ENCODE results near the gene KDM6B.

KDM6B gene

GRCh38 chr17:7839876-7840261 is 5.9 kb downstream of the KDM6B start:
- Histone ChIP-seq H3K4me3 (replicated peaks; ENCODE audit: insufficient read depth, low read length) (no peak overlapping the region), H3K27ac (replicated peaks) (peak overlapping the region; percentile 95), H3K27me3 (ENCODE audit: insufficient read depth, poor library complexity, severe bottlenecking) (no peaks in the 10 kb centered on the region)
- no peak for DNase-seq (ENCODE audit: low read depth in 1 of 2, low spot score in 1 of 2)
- TF ChIP-seq GABPA (IDR thresholded peaks at IDR 0.05; ENCODE audit: low read depth): no peak
- TF ChIP-seq, protein P1, sequence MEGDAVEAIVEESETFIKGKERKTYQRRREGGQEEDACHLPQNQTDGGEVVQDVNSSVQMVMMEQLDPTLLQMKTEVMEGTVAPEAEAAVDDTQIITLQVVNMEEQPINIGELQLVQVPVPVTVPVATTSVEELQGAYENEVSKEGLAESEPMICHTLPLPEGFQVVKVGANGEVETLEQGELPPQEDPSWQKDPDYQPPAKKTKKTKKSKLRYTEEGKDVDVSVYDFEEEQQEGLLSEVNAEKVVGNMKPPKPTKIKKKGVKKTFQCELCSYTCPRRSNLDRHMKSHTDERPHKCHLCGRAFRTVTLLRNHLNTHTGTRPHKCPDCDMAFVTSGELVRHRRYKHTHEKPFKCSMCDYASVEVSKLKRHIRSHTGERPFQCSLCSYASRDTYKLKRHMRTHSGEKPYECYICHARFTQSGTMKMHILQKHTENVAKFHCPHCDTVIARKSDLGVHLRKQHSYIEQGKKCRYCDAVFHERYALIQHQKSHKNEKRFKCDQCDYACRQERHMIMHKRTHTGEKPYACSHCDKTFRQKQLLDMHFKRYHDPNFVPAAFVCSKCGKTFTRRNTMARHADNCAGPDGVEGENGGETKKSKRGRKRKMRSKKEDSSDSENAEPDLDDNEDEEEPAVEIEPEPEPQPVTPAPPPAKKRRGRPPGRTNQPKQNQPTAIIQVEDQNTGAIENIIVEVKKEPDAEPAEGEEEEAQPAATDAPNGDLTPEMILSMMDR (IDR thresholded peaks at IDR 0.05; ENCODE audit: insufficient read depth, low read length): no peak
- TF ChIP-seq POLR2AphosphoS5 (IDR thresholded peaks at IDR 0.05; ENCODE audit: low read depth): no peak
- TF ChIP-seq SPI1 (IDR thresholded peaks at IDR 0.05; ENCODE audit: borderline replicate concordance, low read depth): no peak
- no peak for TF ChIP-seq REST (IDR thresholded peaks at IDR 0.05; ENCODE audit: insufficient replicate concordance, low read depth)

DNA sequence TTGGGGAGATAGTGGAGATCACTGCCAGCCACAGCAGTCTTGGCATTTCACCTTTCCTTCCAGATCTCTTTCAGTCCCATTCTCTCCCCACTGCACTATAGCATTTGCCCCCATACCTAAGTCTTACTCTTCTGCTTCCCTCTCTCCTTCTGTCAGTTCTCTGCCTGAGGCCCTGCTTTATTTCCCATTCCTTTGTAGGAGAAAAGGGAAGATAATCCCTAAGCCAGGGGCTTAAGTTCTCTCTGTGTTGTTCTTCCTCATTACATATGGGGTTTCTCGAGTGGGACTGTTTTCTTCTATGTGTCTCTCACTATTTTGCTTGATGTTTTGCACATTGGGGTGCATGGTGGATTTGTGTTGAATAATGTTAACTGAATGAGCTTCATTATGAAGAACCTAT is 6.4 kb downstream of the KDM6B start:
- H3K27ac ChIP-seq (replicated peaks): peak overlapping the region; percentile 95
- no peaks in the 10 kb centered on the region for H3K27me3 ChIP-seq (ENCODE audit: insufficient read depth, poor library complexity, severe bottlenecking)
- no peak overlapping the region for H3K4me3 ChIP-seq (replicated peaks; ENCODE audit: insufficient read depth, low read length)

DNA sequence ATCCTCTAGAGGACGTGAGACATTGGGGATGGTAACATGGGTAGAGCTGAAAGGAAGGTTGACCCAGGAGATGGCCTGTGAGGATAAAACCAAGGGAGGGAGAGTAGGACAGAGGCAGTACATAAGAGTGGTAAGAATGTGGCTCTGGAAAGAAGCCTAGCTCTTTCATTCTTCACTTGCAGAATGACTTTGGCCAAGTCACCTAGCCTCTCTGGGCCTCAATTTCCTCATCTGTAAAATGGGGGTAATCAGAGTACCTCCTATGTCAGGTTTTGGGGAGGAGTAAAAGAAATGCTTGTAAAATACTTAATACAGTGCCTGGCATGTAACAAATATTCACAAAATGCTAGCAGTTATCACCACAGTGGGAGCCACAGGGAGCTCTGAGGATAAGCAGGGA is 6.9 kb downstream of the KDM6B start:
- no peak for DNase-seq (ENCODE audit: low read depth in 1 of 2, low spot score in 1 of 2)
- TF ChIP-seq POLR2AphosphoS5 (IDR thresholded peaks at IDR 0.05; ENCODE audit: low read depth) (no peak), SPI1 (IDR thresholded peaks at IDR 0.05; ENCODE audit: borderline replicate concordance, low read depth) (no peak), GABPA (IDR thresholded peaks at IDR 0.05; ENCODE audit: low read depth) (no peak), REST (IDR thresholded peaks at IDR 0.05; ENCODE audit: insufficient replicate concordance, low read depth) (no peak)
- TF ChIP-seq, protein P1 (IDR thresholded peaks at IDR 0.05; ENCODE audit: insufficient read depth, low read length): no peak

More for the DNA sequence above, 6.4 kb downstream of the KDM6B start:
- DNase-seq (ENCODE audit: low read depth in 1 of 2, low spot score in 1 of 2): no peak
- TF ChIP-seq GABPA (IDR thresholded peaks at IDR 0.05; ENCODE audit: low read depth) (no peak), SPI1 (IDR thresholded peaks at IDR 0.05; ENCODE audit: borderline replicate concordance, low read depth) (no peak), REST (IDR thresholded peaks at IDR 0.05; ENCODE audit: insufficient replicate concordance, low read depth) (no peak), POLR2AphosphoS5 (IDR thresholded peaks at IDR 0.05; ENCODE audit: low read depth) (no peak)
- TF ChIP-seq, protein P1 (IDR thresholded peaks at IDR 0.05; ENCODE audit: insufficient read depth, low read length): no peak

More for the DNA sequence above, 6.9 kb downstream of the KDM6B start:
- H3K27ac ChIP-seq (replicated peaks): peak overlapping the region; percentile 95
- H3K27me3 ChIP-seq (ENCODE audit: insufficient read depth, poor library complexity, severe bottlenecking): no peaks in the 10 kb centered on the region
- peak overlapping the region; percentile 56 for H3K4me3 ChIP-seq (replicated peaks; ENCODE audit: insufficient read depth, low read length)
